T-helper 22 cell (primary cell): ENCODE data around the gene NSRP1.
"Not testable (repeated sequence)": the region's sequence is repeated elsewhere in the genome, so short reads cannot be mapped to it uniquely, and the experiment has no call there.

Source experiments
- DNase-seq: peaks from one replicate; pipeline ENCODE4 v3.0.0-alpha.2; 2020; ENCODE audit warnings: low read depth

The NSRP1 gene

DNA sequence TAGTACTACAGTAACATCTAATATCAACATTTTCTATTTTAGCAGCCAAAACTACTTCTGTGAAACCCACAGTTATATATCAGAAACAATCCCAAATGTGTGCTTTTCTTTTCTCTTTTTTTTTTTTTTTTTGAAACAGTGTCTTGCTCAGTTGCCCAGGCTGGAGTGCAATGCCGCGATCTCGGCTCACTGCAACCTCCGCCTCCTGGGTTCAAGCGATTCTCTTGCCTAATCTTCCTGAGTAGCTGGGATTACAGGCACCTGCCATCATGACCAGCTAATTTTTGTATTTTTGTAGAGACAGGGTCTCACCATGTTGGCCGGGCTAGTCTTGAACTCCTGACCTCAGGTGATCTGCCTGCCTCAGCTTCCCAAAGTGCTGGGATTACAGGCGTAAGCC, 2.0 kb downstream of the NSRP1 start:
- DNase-seq: not testable (repeated sequence)

DNA sequence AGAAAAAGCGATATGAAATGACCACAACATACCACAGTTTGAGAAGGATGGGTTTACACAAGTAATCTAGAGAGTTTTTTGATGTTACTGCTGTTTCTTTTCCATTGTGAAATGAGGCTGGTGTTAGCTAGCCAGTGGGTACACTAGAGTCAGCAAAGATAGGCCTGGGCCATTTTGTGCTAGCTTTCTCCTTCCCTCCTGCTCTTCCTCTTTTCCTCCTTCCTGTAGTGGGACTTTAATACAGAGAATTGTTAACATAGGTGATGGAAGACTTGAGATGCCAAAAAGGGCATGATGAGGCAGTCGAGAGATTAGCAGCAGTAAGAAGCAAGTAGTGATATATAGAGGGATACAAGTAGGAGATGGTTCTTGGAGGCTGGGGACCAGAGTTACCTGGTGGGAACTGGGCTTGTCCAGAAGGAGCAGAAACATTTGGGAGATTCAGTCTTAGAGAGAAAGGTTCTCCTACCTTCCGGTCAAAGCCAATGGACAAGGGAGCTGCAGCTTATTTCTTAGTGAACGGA, 7.7 kb downstream of the NSRP1 start:
- DNase-seq: no peak

DNA sequence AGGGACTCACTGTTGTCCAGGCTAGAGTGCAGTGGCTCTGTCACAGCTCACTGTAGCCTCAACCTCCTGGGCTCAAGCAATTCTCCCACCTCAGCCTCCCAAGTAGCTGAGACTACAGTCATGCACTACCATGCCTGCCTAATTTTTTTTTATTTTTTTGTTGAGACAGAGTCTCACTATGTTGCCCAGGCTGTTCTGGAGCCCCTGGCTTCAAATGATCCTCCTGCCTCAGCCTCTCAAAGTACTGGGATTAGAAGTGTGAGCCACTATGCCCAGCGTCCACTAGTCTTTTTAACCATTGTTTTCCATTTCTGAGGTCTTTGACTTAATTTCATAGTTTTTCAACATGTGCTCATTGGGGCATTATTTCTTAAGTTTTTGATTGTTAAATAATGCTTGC, 13.5 kb downstream of the NSRP1 start:
- DNase-seq: no peak

DNA sequence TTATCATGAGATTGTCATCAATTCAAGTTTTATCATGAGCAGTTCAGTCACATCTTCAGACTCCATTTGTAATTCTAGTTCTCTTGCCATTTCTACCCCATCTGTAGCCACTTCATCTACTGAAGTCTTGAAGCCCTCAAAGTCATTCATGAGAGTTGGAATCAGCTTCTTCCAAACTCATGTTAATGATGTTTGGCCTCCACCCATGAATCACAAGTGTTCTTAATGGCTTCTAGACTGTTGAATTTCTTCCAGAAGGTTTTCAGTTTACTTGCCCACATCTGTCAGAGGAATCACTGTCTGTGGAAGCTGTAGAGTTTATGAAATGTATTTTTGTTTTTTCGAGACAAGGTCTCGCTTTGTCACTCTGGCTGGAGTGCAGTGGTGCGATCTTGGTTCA, 16.0 kb downstream of the NSRP1 start:
- no peak for DNase-seq

DNA sequence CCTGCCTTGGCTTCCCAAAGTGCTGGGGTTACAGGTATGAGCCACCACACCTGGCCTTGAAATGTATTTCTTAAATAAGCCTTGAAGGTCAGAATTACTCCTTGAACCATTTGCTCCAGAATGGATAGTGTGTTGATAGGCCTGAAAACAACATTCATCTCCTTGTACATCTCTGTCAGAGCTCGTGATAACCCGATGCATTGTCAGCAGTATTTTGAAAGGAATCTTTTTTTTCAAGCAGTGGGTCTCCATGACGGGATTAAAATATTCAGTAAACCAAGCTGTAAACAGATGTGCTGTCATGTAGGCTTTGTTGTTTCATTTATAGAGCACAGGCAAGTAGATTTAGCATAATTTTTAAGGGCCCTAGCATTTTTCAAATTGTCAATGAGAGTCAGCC, 16.6 kb downstream of the NSRP1 start:
- DNase-seq: no peak

DNA sequence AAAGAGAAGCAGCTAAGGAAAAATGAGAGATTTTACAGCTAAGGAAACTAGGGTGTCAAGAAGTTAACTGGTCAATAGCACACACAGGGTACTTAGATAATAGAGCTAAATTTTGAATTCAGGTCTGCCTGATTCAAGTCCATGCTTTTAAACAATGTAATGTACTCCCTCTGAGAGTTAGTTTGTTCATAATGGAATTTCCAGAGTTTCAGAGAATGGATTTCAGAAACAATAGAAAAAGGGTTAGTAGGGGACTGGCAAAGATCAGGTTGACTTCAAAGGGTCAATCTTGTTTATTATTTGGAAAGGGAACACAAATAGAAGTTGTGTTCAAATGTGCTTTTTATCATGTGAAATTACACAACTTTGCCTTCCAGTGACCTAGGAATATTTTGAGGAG, 17.9 kb downstream of the NSRP1 start:
- no peak for DNase-seq

DNA sequence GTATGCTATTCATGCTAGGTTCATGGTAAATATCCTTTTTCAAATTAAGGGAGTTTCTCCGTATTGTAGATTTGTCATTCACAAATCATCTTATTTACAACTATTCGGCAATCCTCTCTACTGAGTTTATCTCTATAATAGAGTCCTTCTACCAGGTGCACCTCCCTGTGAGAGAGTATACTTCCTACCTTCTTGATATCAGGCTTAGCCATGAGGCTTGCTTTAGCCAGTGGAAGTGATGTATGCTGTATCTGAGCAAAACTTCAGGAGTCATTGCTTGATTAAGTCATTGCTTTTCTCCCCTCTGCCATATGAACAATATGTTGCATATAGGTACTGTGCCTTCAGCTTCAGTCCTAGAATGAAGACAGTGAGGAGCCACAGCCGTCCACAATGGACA, 20.5 kb downstream of the NSRP1 start:
- no peak for DNase-seq

DNA sequence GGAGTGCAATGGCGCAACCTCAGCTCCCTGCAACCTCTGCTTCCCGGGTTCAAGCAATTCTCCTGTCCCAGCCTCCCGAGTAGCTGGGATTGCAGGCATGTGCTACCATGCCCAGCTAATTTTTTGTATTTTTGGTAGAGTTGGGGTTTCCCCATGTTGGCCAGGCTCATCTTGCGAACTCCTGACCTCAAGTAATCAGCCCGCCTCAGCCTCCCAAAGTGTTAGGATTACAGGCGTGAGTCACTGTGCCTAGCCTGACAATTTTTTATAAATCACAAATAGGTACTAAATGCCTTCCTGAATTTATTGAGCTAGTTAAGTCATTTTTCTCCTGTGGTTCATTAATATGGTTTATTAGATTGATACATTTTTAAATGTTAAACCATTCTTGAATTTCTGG, 31.2 kb downstream of the NSRP1 start:
- not testable (repeated sequence) for DNase-seq

DNA sequence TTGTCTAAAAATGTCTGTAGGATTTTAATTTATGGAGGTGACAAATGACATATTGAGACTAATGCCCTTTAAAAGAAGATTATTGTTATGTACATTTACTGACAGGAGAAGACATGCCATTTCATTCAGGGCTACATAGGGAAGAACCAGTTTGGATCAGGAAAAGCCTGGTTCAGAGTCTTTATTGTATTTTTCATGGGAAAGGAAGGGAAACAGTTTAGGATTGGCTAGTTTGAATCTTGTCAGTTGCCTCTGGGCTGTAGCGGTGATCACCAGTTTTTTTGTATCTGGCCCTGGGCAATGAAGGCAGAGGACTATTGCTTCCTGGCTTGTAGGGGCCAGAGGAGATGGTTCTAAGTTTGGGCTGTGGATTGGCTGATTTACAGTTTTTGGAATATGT, 31.8 kb downstream of the NSRP1 start:
- DNase-seq: no peak

DNA sequence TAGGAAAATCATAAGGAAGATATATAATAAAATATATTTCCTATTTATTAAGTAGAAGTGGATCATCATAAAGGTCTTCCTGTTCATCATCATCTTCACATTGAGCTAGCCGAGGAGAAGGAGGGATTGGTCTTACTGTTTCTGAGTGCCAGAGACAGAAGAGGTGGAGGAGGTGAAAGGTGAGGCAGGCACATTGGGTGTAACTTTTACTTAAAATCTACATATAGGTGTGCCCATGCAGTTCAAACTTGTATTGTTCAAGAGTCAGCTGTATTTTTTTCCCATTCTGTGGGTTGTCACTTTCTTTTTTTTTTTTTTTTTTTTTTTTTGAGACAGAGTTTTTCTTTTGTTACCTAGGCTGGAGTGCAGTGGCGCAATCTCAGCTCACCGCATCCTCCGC, 34.9 kb downstream of the NSRP1 start:
- DNase-seq: no peak

DNA sequence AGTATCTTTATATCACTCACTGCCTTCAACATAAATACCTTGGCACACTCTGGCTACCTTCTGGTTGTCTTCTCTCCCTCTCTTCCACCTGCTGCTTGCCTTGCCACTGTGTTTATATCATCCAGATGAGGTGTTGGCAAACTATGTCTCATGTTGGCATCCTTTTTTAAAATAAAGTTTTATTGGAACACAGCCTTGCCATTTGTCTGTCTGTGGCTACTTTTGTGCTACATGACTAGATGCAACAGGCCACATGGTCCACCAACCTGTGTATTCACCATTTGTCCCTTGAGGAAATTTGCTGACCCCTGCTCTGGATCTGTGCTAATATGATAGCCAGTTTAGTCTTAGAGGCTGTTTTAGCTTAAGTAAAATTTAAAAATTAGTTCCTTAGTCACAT, 36.8 kb downstream of the NSRP1 start:
- DNase-seq: no peak

DNA sequence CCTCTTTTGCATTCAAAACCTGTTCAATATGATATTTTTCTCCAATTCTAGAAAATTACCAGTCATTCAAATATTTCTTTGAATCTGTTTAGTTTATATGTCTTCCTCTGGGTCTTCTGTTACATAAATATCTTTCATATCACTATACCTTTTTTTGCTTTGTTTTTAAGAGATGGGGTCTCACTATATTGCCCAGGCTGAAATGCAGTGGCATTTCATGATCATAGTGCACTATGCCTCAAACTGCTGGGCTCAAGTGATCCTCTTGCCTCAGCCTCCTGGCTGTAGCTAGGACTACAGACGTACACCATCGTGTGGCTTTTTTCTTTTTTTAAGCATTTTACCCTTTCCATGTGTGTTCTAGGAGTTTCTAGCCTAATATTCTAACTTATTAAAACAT, 38.8 kb downstream of the NSRP1 start:
- DNase-seq: no peak

DNA sequence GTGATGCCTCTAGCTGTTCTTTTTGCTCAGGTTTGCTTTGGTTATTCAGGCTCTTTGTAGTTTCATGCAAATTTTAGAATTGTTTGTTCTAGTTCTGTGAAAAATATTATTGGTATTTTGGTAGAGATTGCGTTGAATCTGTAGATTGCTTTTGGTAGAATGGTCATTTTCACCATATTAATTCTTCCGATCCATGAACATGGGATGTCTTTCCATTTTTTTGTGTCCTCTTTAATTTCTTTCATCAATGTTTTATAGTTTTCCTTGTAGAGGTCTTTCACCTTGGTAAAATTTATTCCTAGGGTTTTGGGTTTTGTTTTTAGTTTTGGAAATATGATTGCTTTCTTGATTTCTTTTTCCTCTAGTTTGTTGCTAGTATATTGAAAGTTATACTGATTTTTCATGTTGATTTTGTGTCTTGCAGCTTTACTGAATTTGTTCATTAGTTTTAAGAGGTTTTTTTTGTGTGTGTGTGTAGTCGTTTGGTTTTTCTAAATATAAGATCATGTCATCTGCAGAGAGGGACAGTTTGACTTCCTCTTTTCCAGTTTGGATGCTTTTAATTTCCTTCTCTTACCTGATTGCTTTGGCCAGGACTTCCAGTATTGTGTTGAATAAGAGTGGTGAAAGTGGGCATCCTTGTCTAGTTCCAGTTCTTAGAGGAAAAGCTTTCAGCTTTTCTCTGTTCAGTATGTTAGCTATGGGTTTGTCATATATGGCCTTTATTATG, 42.4 kb downstream of the NSRP1 start:
- DNase-seq: no peak

DNA sequence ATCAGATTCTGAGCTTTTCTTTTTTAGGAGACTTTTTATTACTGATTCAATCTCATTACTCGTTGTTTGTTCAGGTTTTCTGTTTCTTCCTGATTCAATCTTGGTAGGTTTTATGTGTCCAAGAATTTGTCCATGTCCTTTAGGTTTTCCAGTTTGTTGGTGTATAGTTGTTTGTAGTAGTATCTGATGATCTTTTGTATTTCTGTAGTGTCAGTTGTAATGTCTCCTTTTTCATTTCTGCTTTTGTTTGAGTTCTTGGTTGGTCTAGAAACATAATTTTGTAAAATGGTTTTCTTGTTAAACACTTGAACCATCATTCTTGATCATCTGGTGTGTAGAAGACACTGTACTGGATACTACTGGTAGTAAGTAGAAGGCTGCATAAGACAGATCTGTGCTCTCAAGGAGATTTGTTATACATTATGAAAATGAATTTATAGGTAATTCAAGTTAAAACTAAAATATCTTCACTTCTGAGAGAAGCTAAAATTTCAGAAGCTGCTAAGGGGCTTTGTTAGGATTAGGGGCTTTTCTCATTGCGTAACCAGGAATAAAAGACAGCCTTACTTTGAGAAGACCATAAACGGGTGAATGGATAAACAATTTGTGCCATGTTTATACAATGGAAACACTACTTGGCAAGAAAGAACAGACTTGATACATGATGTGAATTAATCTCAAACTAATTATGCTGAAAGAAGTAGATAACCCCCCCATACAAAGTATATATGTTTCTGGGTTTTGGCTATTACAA, 44.0 kb downstream of the NSRP1 start:
- DNase-seq: no peak

DNA sequence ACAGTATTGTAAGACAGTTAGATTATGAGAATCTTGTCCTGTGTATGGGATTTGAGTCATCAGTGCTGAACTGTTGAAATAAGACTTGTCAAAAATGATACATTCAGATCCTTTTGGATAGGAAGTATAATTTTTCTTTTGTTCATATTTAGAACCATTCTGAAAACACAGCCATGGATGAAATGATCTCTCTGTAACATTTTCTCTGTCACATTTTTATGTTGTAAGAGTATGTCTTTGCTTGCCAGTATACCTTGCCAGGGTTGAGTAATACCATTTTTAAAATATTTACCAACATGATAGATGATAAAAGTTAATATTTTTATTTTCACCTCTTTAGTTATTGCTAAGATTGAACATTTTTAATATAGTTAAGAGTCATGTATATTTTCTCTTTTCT, 45.0 kb downstream of the NSRP1 start:
- DNase-seq: no peak

DNA sequence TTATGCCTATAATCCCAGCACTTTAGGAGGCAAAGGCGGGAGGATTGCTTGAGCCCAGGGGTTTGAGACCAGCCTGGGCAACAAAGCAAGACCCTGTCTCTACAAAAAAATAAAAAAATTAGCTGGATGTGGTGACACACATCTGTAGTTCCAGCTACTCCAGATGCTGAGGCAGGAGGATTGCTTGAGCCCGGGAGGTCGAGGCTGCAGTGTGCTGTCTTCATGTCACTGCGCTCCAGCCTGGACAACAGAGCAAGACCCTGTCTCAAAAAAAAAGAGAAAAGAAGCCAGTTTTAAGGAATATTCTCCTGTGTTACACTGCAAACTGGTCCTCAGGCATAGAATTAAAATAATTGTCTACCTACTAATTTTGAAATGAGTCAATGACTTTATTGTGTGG, 47.9 kb downstream of the NSRP1 start:
- no peak for DNase-seq

DNA sequence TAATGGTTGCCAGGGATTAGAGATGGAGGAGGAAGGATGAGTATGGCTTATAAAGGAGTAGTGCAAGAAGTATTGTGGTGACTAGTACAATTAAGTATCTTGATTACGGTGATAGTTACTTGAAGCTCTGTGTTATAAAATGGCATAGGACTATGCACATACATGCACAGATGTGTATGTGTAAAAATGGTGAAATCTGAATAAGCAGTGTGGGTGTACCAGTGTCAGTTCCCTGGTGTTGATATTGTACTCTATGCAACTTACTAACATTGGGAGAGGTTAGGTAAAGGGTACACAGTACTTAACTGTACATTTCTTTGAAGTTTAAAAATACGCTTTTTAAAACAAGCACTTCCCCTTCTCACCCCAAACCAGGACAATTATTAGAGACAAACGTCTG, 48.5 kb downstream of the NSRP1 start:
- DNase-seq: no peak

DNA sequence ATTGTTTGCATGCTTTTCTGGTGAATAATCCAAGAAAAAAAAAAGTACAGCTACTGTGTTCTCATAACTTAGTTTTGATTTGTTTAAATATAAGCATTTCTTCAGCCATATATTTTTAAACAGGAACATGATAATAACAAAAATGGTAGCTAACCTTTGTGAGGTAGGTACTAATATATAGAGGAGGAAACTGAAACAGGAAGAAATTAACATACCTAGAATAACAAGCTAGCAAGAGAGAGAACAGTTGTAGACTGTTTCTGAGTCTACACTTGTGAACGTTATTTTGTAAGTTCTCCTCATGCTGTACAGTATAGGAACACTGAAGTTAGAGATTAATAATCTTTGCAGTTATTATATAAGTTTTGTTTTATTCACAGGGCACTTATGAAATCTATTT, 49.3 kb downstream of the NSRP1 start:
- no peak for DNase-seq

DNA sequence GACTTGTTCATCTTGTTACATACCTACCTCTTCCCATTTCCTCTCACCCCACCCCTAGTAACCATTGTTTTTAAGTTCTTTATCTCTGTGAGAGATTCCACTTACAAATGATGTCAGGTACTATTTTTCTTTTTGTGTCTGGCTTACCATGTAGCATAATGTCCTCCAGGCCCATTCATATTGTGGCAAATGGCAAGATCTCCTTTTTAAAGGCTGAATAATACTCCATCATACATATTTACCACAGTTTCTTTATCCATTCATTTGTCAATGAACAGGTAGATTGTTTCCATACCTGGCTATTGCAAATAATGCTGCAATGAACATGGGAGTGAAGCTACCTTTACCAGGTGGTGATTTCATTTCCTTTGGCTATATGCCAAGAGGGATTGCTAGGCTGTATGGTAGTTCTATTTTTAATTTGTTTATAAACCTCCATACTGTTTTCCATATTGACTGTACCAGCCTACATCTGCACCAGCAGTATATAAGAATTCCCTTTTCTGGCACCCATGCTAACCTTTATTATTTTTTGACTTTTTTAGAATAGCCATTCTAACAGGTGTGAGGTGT, 53.9 kb downstream of the NSRP1 start:
- DNase-seq: no peak

DNA sequence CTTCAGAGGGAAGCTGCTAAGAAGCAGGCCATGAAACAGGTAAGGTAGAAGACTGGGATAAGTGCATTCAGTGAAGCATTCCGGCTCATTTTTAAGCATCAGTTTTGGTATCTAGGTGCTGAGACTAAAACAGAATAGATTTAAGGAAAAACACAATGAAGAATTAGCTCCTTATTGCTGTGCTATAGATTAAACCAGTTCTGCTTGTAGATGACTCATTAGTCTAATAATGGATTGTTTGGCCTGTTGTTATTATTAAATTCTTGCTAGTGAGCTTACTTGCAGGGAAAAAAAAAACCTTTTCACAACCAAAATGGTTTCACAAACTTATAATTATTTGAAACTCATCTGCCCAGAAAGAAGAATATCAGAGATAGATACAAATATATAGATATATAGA, 55.9 kb downstream of the NSRP1 start:
- no peak for DNase-seq

DNA sequence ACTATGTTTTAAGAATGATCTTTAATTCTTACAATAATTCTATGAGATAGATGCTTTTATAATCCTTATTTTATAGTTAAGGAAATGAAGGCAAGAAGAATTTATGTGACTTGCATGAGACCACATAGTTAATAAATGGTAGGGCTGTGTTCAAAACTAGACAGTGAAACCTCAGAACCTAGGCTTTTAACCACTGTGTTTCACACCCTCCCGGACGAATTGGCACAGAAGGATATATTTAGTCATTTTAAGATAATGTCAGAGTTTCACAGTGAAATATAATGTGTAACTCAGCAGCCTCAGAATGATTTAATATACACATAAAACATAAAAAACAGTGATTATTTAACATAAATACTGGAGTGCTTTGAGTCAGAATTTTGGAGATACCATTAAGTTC, 57.0 kb downstream of the NSRP1 start:
- DNase-seq: no peak

DNA sequence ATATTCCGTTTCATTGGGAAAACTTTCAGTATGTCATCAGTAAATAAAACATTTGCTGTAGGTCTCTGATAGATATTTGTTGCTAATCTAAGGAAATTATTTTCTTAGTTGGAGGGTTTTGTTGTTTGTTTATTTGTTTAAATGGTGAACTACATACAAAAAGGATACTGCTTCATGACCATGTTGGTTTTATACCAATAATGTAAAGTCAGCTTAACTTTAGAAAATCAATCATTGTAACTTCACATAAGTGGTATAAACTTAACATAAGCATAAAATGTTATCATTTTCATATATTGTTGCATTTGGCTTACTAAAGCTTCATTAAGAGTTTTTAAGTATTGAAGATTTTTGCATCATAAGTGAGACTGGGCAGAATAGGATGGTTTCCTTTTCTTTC, 57.9 kb downstream of the NSRP1 start:
- DNase-seq: no peak

DNA sequence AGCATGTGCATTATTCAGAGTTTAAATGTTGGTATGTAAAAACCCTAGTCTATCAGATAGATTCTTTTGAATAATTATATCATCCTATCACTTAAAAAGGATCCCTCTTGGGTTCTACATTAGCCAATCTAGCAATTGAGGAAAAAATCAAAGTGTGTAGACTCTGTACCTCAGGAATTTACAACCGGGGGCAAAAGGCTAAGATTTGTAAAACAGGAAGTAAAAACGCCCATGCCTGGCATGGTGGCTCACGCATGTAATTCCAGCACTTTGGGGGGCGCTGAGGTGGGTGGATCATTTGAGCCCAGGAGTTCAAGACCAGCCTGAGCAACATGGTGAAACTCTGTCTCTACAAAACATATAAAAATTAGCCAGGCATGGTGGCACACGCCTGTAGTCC, 60.2 kb downstream of the NSRP1 start:
- no peak for DNase-seq
